Activated T-cell treated with anti-CD3 and anti-CD28 coated beads, Interleukin-2, amount 50 U/mL, for 72 hours (primary cell): Measurements from ENCODE around the gene VOPP1. TPM values are rescaled to one million over a fixed set of nuclear protein-coding genes. Genes with fewer than 3 reads are reported as not detected.
"Not testable (repeated sequence)": the region's sequence is repeated elsewhere in the genome, so short reads cannot be mapped to it uniquely, and the experiment has no call there.

Experiments
- ATAC-seq, 2 donors: fragments of 150-1000 bp; cut with Tn5 transposase; replicated peaks in 1 of 2; 2 replicates each; pipeline ENCODE4 v1.10.0; 2021; ENCODE audit warnings: moderate library complexity in 2 of 2, mild to moderate bottlenecking in 1 of 2
- DNase-seq, 2 donors: peaks; one replicate each; pipeline ENCODE4 v3.0.0; 2021 to 2022; ENCODE audit warnings: mixed read lengths in 1 of 2
- H3K27ac Mint-ChIP-seq: one replicate; pipeline ENCODE4 v1.8.0; 2022; ENCODE audit warnings: mild to moderate bottlenecking, moderate library complexity, mixed read lengths
- H3K27me3 Mint-ChIP-seq: one replicate; pipeline ENCODE4 v1.8.0; 2022; ENCODE audit warnings: low read depth, mixed read lengths
- H3K36me3 Mint-ChIP-seq, 2 donors: one replicate each; pipeline ENCODE4 v1.8.0; 2022; ENCODE audit warnings: mixed read lengths in 2 of 2, mild to moderate bottlenecking in 1 of 2; ENCODE audit not compliant: insufficient read depth in 2 of 2
- H3K4me1 Mint-ChIP-seq: one replicate; pipeline ENCODE4 v1.8.0; 2022; ENCODE audit warnings: low read depth, mixed read lengths
- H3K4me3 Mint-ChIP-seq, 2 donors: one replicate each; pipeline ENCODE4 v1.8.0; 2022; ENCODE audit warnings: mild to moderate bottlenecking in 2 of 2, mixed read lengths in 2 of 2, moderate library complexity in 2 of 2
- H3K9me3 Mint-ChIP-seq, 2 donors: one replicate each; pipeline ENCODE4 v1.8.0; 2022; ENCODE audit warnings: mixed read lengths in 2 of 2
- total RNA-seq, 2 donors: library from RNA; stranded (reverse); gene quantifications; one replicate each; pipeline ENCODE4 v1.2.3, GENCODE V29; 2022

VOPP1 gene
- total RNA-seq, 2 donors from 2014 or later: 90.8 to 91.1 TPM

- Mint-ChIP-seq H3K27me3 (no peaks in the 10 kb centered on the region), H3K36me3 (peaks cover 7 to 37% of the 10 kb centered on the region in 2 donors), H3K27ac (no peak overlapping the region), H3K9me3 (no peaks in the 10 kb centered on the region), H3K4me3 (peak overlapping the region; percentile 29 to 35), H3K4me1 (peaks cover 72% of the 10 kb centered on the region)
- DNase-seq (no peak), ATAC-seq (no peak)
Observed at GRCh38 chr7:55517936-55518689, 54.2 kb downstream of the VOPP1 start.

GRCh38 chr7:55517191-55517633 is 55.1 kb downstream of the VOPP1 start:
- H3K27me3 Mint-ChIP-seq: no peaks in the 10 kb centered on the region
- peak; percentile 81 to 87 for DNase-seq
- peaks cover 8 to 42% of the 10 kb centered on the region in 2 donors for H3K36me3 Mint-ChIP-seq
- ATAC-seq: peak; percentile 96 to 99
- peak overlapping the region; percentile 38 for H3K27ac Mint-ChIP-seq
- peak overlapping the region; percentile 29 to 35 for H3K4me3 Mint-ChIP-seq
- peaks cover 71% of the 10 kb centered on the region for H3K4me1 Mint-ChIP-seq
- H3K9me3 Mint-ChIP-seq: no peaks in the 10 kb centered on the region

- H3K4me3 Mint-ChIP-seq: peak overlapping the region; percentile 41 to 87
- no peaks in the 10 kb centered on the region for H3K27me3 Mint-ChIP-seq
- ATAC-seq (peak in 1 of 2 donors; percentile 10), DNase-seq (peak in 1 of 2 donors; percentile 23)
- peak overlapping the region; percentile 96 for H3K27ac Mint-ChIP-seq
- H3K9me3 Mint-ChIP-seq: no peaks in the 10 kb centered on the region
- H3K4me1 Mint-ChIP-seq: peaks cover 75% of the 10 kb centered on the region
- H3K36me3 Mint-ChIP-seq: peaks cover 8 to 43% of the 10 kb centered on the region in 2 donors
Observed at GRCh38 chr7:55516409-55516808, 55.9 kb downstream of the VOPP1 start.

GRCh38 chr7:55515569-55516279 is 56.6 kb downstream of the VOPP1 start:
- no peaks in the 10 kb centered on the region for H3K9me3 Mint-ChIP-seq
- H3K36me3 Mint-ChIP-seq: peaks cover 8 to 40% of the 10 kb centered on the region in 2 donors
- H3K27me3 Mint-ChIP-seq: no peaks in the 10 kb centered on the region
- peak overlapping the region; percentile 96 for H3K27ac Mint-ChIP-seq
- peak overlapping the region; percentile 41 to 87 for H3K4me3 Mint-ChIP-seq
- H3K4me1 Mint-ChIP-seq: peaks cover 75% of the 10 kb centered on the region
- DNase-seq (no peak), ATAC-seq (no peak)

GRCh38 chr7:55514546-55515265 is 57.6 kb downstream of the VOPP1 start:
- peaks cover 8 to 39% of the 10 kb centered on the region in 2 donors for H3K36me3 Mint-ChIP-seq
- peaks cover 76% of the 10 kb centered on the region for H3K4me1 Mint-ChIP-seq
- no peaks in the 10 kb centered on the region for H3K27me3 Mint-ChIP-seq
- H3K9me3 Mint-ChIP-seq: no peaks in the 10 kb centered on the region
- ATAC-seq (no peak), DNase-seq (no peak)
- H3K27ac Mint-ChIP-seq: no peak overlapping the region
- H3K4me3 Mint-ChIP-seq: no peak overlapping the region

GRCh38 chr7:55513868-55514267 is 58.4 kb downstream of the VOPP1 start:
- peaks cover 76% of the 10 kb centered on the region for H3K4me1 Mint-ChIP-seq
- no peak overlapping the region for H3K27ac Mint-ChIP-seq
- H3K36me3 Mint-ChIP-seq: peaks cover 8 to 35% of the 10 kb centered on the region in 2 donors
- no peaks in the 10 kb centered on the region for H3K9me3 Mint-ChIP-seq
- DNase-seq: no peak
- no peak for ATAC-seq
- no peaks in the 10 kb centered on the region for H3K27me3 Mint-ChIP-seq
- H3K4me3 Mint-ChIP-seq: no peak overlapping the region

- peaks cover 76% of the 10 kb centered on the region for H3K4me1 Mint-ChIP-seq
- no peaks in the 10 kb centered on the region for H3K27me3 Mint-ChIP-seq
Observed at GRCh38 chr7:55512635-55513191, 59.6 kb downstream of the VOPP1 start.

GRCh38 chr7:55510621-55511020 is 61.7 kb downstream of the VOPP1 start:
- Mint-ChIP-seq H3K36me3 (peaks cover 6 to 14% of the 10 kb centered on the region in 2 donors), H3K27me3 (no peaks in the 10 kb centered on the region), H3K9me3 (no peaks in the 10 kb centered on the region), H3K4me3 (no peak overlapping the region), H3K27ac (no peak overlapping the region), H3K4me1 (peaks cover 78% of the 10 kb centered on the region)
- no peak for DNase-seq
- ATAC-seq: no peak

More at GRCh38 chr7:55512635-55513191, 59.6 kb downstream of the VOPP1 start:
- peaks cover 2 to 24% of the 10 kb centered on the region in 2 donors for H3K36me3 Mint-ChIP-seq
- H3K9me3 Mint-ChIP-seq: no peaks in the 10 kb centered on the region
- ATAC-seq (no peak), DNase-seq (no peak)
- H3K4me3 Mint-ChIP-seq: no peak overlapping the region
- H3K27ac Mint-ChIP-seq: no peak overlapping the region

- DNase-seq, ATAC-seq, H3K4me3 Mint-ChIP-seq, H3K9me3 Mint-ChIP-seq, H3K27me3 Mint-ChIP-seq: not testable (repeated sequence)
- Mint-ChIP-seq H3K27ac (peak overlapping the region; percentile 2), H3K36me3 (peaks cover 8 to 12% of the 10 kb centered on the region in 2 donors), H3K4me1 (peaks cover 78% of the 10 kb centered on the region)
Observed at GRCh38 chr7:55510206-55510605, 62.1 kb downstream of the VOPP1 start.

GRCh38 chr7:55509322-55509721 is 63.0 kb downstream of the VOPP1 start:
- H3K9me3 Mint-ChIP-seq: no peaks in the 10 kb centered on the region
- H3K27me3 Mint-ChIP-seq: no peaks in the 10 kb centered on the region
- peaks cover 86% of the 10 kb centered on the region for H3K4me1 Mint-ChIP-seq
- peak overlapping the region; percentile 8 to 17 for H3K4me3 Mint-ChIP-seq
- DNase-seq: no peak
- peaks cover 12 to 13% of the 10 kb centered on the region in 2 donors for H3K36me3 Mint-ChIP-seq
- no peak for ATAC-seq
- H3K27ac Mint-ChIP-seq: peak overlapping the region; percentile 40

- no peaks in the 10 kb centered on the region for H3K9me3 Mint-ChIP-seq
- H3K4me1 Mint-ChIP-seq: peaks cover 93% of the 10 kb centered on the region
- H3K4me3 Mint-ChIP-seq: peak overlapping the region in 1 of 2 donors; percentile 22
- ATAC-seq: peak; percentile 81 to 84
- H3K27ac Mint-ChIP-seq: peak overlapping the region; percentile 81
- no peaks in the 10 kb centered on the region for H3K27me3 Mint-ChIP-seq
- peak; percentile 32 to 34 for DNase-seq
- peaks cover 12 to 13% of the 10 kb centered on the region in 2 donors for H3K36me3 Mint-ChIP-seq
Observed at GRCh38 chr7:55508221-55509011, 63.9 kb downstream of the VOPP1 start.

- DNase-seq: no peak
- no peak for ATAC-seq
- Mint-ChIP-seq H3K4me3 (peak overlapping the region in 1 of 2 donors; percentile 20), H3K36me3 (peaks cover 7 to 10% of the 10 kb centered on the region in 2 donors), H3K27ac (peak overlapping the region; percentile 45), H3K4me1 (peaks cover 93% of the 10 kb centered on the region), H3K27me3 (no peaks in the 10 kb centered on the region), H3K9me3 (no peaks in the 10 kb centered on the region)
Observed at GRCh38 chr7:55507743-55508142, 64.6 kb downstream of the VOPP1 start.
